SU-DHL-6 (cell line): ENCODE measurements around the gene EEPD1.
"Not testable (repeated sequence)": the region's sequence is repeated elsewhere in the genome, so short reads cannot be mapped to it uniquely, and the experiment has no call there.

Experiments used
- H2AFZ ChIP-seq: fragments of 200-600 bp; sonication (generic); 2 replicates; pipeline ENCODE4 v1.6.1; 2014; ENCODE audit warnings: low read depth, mild to moderate bottlenecking, moderate library complexity, mixed read lengths, antibody characterized with exemption, low read length; ENCODE audit not compliant: severe bottlenecking
- H3F3A ChIP-seq: fragments of 200-600 bp; shearing (Covaris generic); 2 replicates; pipeline ENCODE4 v1.6.0; 2016; ENCODE audit warnings: antibody characterized with exemption, mild to moderate bottlenecking; ENCODE audit not compliant: insufficient read depth
- H3K27ac ChIP-seq: fragments of 200-600 bp; sonication (generic); 2 replicates; pipeline ENCODE4 v1.5.1; 2016; ENCODE audit warnings: low read depth, mild to moderate bottlenecking, low read length, moderate library complexity, mixed read lengths
- H3K27me3 ChIP-seq: fragments of 200-600 bp; sonication (generic), shearing (Covaris generic); 2 replicates; pipeline ENCODE4 v1.6.0; 2014; ENCODE audit warnings: mild to moderate bottlenecking, low read length
- H3K36me3 ChIP-seq: fragments of 200-600 bp; sonication (generic); 2 replicates; pipeline ENCODE4 v1.6.1; 2014; ENCODE audit warnings: mild to moderate bottlenecking, low read length, mixed read lengths
- H3K4me2 ChIP-seq: fragments of 300-600, 200-600 bp; shearing (Covaris generic), sonication (generic); 2 replicates; pipeline ENCODE4 v1.6.0; 2014; ENCODE audit warnings: low read length, low read depth, mild to moderate bottlenecking; ENCODE audit not compliant: poor library complexity, severe bottlenecking
- H3K4me3 ChIP-seq: fragments of 200-600 bp; sonication (generic); 2 replicates; pipeline ENCODE4 v1.5.1; 2014; ENCODE audit warnings: antibody characterized with exemption, low read length, mild to moderate bottlenecking, mixed read lengths; ENCODE audit not compliant: insufficient read depth, poor library complexity, severe bottlenecking
- H3K79me2 ChIP-seq: fragments of 200-600 bp; sonication (generic); 2 replicates; pipeline ENCODE4 v1.6.1; 2014; ENCODE audit warnings: mild to moderate bottlenecking, low read length, moderate library complexity; ENCODE audit not compliant: insufficient read depth
- H3K9ac ChIP-seq: fragments of 200-600 bp; sonication (generic); 2 replicates; pipeline ENCODE4 v1.7.0; 2014; ENCODE audit warnings: mild to moderate bottlenecking, low read length
- H3K9me2 ChIP-seq: fragments of 200-600 bp; sonication (generic); replicated peaks from 2 replicates; pipeline ENCODE4 v1.6.1; 2014; ENCODE audit warnings: low read length; ENCODE audit not compliant: insufficient read depth
- H3K9me3 ChIP-seq: fragments of 200-600 bp; sonication (generic); 2 replicates; pipeline ENCODE4 v1.6.1; 2014; ENCODE audit warnings: low read length, mixed read lengths; ENCODE audit not compliant: insufficient read depth
- H4K20me1 ChIP-seq: fragments of 200-600 bp; sonication (generic); 2 replicates; pipeline ENCODE4 v1.6.1; 2014; ENCODE audit warnings: low read depth, mild to moderate bottlenecking, antibody characterized with exemption, low read length, moderate library complexity, mixed read lengths
- CTCF ChIP-seq: fragments of 200-600 bp; sonication (generic); IDR thresholded peaks from one replicate; pipeline ENCODE4 v1.5.1; 2017; ENCODE audit warnings: antibody characterized with exemption, mild to moderate bottlenecking, low read length, moderate library complexity; ENCODE audit not compliant: insufficient read depth, poor library complexity, severe bottlenecking
- EZH2phosphoT487 ChIP-seq: fragments of 200-600 bp; sonication (generic), shearing (Covaris generic); conservative IDR thresholded peaks from 2 replicates; pipeline ENCODE4 v1.6.1; 2018; ENCODE audit warnings: mild to moderate bottlenecking, antibody characterized with exemption, low read length, moderate library complexity, mixed read lengths

EEPD1 gene

GRCh38 chr7:36253699-36254098, 100.6 kb downstream of the EEPD1 start:
- Histone ChIP-seq H3K36me3 (peaks cover 24% of the 10 kb centered on the region), H3K9ac (no peak overlapping the region), H3K9me2 (no peaks in the 10 kb centered on the region), H4K20me1 (no peaks in the 10 kb centered on the region), H3K27me3 (no peaks in the 10 kb centered on the region), H3K27ac (no peak overlapping the region), H2AFZ (no peak overlapping the region), H3F3A (peaks cover 8% of the 10 kb centered on the region; the same call in 1 of the 2 replicates), H3K79me2 (peaks cover 82% of the 10 kb centered on the region), H3K4me3 (no peak overlapping the region), H3K4me2 (no peak overlapping the region), H3K9me3 (no peaks in the 10 kb centered on the region)
- TF ChIP-seq EZH2phosphoT487 (no peak), CTCF (no peak)

GRCh38 chr7:36258510-36259259, 105.6 kb downstream of the EEPD1 start:
- not testable (repeated sequence) for H3K9ac ChIP-seq, H3K27ac ChIP-seq, H3K9me2 ChIP-seq, H3K9me3 ChIP-seq, H2AFZ ChIP-seq, H3K4me3 ChIP-seq, H3K27me3 ChIP-seq, H3K36me3 ChIP-seq, H3F3A ChIP-seq, H3K4me2 ChIP-seq, H4K20me1 ChIP-seq
- H3K79me2 ChIP-seq = peaks cover 92% of the 10 kb centered on the region

GRCh38 chr7:36260481-36260880, 107.4 kb downstream of the EEPD1 start:
- Histone ChIP-seq H3K9me3 (no peaks in the 10 kb centered on the region), H3K4me2 (peak overlapping the region; percentile 19), H2AFZ (no peak overlapping the region)

More at GRCh38 chr7:36260481-36260880, 107.4 kb downstream of the EEPD1 start:
- H3F3A ChIP-seq = peaks cover 13% of the 10 kb centered on the region
- H4K20me1 ChIP-seq = no peaks in the 10 kb centered on the region
- no peaks in the 10 kb centered on the region for H3K36me3 ChIP-seq
- H3K27me3 ChIP-seq = no peaks in the 10 kb centered on the region
- TF ChIP-seq EZH2phosphoT487 = no peak
- no peak for TF ChIP-seq CTCF
- H3K79me2 ChIP-seq = peaks cover 94% of the 10 kb centered on the region
- peak overlapping the region; percentile 19; the same call in 1 of the 2 replicates for H3K27ac ChIP-seq
- H3K9me2 ChIP-seq = no peaks in the 10 kb centered on the region
- no peak overlapping the region for H3K9ac ChIP-seq
- no peak overlapping the region for H3K4me3 ChIP-seq
